Uterus (tissue), 2 donors: ENCODE measurements around the gene NPTX1.

ENCODE experiments used
- POLR2A ChIP-seq, 2 donors: fragments of 450-650 bp; IDR thresholded peaks; one replicate each; pipeline ENCODE4 v1.6.1; 2016; ENCODE audit warnings: antibody characterized with exemption in 2 of 2, mild to moderate bottlenecking in 1 of 2, moderate library complexity in 1 of 2
- TF ChIP-seq, protein P1 (sequence below), 4 experiments: fragments of 200-600 bp in 2 of 4; fragments of 450-650 bp in 2 of 4; sonication (generic) in 2 of 4; IDR thresholded peaks; one replicate each; pipeline ENCODE4 v1.5.1; 2016 to 2019; ENCODE audit warnings: antibody characterized with exemption in 4 of 4, mild to moderate bottlenecking in 2 of 4, moderate library complexity in 1 of 4

DNA sequence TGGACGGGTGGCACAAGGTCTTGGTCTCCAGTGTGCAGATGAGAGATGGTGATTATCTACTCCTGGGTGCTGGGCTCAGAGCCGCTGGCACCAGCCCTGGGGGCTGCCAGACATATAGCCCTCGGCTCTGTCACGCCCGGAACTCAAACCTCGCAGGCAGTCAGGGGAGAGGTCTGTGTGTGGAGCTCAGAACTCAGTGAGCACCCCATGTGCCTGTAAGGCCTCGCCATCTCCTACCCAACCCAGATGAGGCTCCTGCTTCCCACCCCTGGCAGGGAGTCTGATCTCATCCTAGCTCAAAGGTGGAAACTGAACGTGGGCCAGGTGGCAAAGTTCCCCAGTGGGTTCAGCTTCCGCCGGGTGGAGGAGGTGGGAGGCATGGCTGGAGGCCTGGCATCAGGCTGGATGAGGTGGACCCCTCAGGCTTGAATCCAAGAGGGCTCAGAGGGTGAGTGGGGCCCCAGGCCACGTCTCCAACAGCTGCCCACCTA lies 22.6 kb upstream of the NPTX1 start:
- TF ChIP-seq, protein P1, sequence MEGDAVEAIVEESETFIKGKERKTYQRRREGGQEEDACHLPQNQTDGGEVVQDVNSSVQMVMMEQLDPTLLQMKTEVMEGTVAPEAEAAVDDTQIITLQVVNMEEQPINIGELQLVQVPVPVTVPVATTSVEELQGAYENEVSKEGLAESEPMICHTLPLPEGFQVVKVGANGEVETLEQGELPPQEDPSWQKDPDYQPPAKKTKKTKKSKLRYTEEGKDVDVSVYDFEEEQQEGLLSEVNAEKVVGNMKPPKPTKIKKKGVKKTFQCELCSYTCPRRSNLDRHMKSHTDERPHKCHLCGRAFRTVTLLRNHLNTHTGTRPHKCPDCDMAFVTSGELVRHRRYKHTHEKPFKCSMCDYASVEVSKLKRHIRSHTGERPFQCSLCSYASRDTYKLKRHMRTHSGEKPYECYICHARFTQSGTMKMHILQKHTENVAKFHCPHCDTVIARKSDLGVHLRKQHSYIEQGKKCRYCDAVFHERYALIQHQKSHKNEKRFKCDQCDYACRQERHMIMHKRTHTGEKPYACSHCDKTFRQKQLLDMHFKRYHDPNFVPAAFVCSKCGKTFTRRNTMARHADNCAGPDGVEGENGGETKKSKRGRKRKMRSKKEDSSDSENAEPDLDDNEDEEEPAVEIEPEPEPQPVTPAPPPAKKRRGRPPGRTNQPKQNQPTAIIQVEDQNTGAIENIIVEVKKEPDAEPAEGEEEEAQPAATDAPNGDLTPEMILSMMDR (IDR thresholded peaks at IDR 0.05) = no peak
- no peak for TF ChIP-seq POLR2A (IDR thresholded peaks at IDR 0.05)
